ENCODE results near the gene JARID2. TPM values are rescaled to one million over a fixed set of nuclear protein-coding genes. Genes with fewer than 3 reads are reported as not detected.

JARID2 gene
- total and polyA plus RNA-seq, 10 of the 15 experiments (the other 5 are each of a cell fraction or from before 2014, with no cell fraction given) = 4.2 to 21.6 (median 11.7) TPM

GRCh38 chr6:15429141-15430110, 183.6 kb downstream of the JARID2 start (continued):
- no peak for TF ChIP-seq RBBP5 (conservative IDR thresholded peaks at IDR 0.05)
- no peak for TF ChIP-seq GABPA (IDR thresholded peaks at IDR 0.05; ENCODE audit: low read depth)
- TF ChIP-seq MLLT1 (IDR thresholded peaks at IDR 0.05) = no peak
- no peak for TF ChIP-seq CEBPB (IDR thresholded peaks at IDR 0.05; ENCODE audit: borderline replicate concordance in 1 of 2, low read depth in 2 of 2, low read length in 2 of 2)
- TF ChIP-seq MAX (IDR thresholded peaks at IDR 0.05; ENCODE audit: low read depth, low read length) = no peak
- TF ChIP-seq POU2F2 (IDR thresholded peaks at IDR 0.05; ENCODE audit: borderline replicate concordance, low read depth, low read length) = no peak
- TF ChIP-seq MXI1 (IDR thresholded peaks at IDR 0.05; ENCODE audit: low read depth, low read length) = no peak
- TF ChIP-seq SMAD1 (IDR thresholded peaks at IDR 0.05; ENCODE audit: low read depth, partially characterized antibody) = no peak
- no peak for TF ChIP-seq BCL11A (IDR thresholded peaks at IDR 0.05; ENCODE audit: low read depth, low read length)
- TF ChIP-seq NR2C2 (IDR thresholded peaks at IDR 0.05; ENCODE audit: borderline replicate concordance, control insufficient read depth, insufficient read length, low read depth) = no peak
- no peak for TF ChIP-seq MEF2A (IDR thresholded peaks at IDR 0.05; ENCODE audit: insufficient read depth, low read depth, low read length)
- TF ChIP-seq SPI1 (IDR thresholded peaks at IDR 0.05; ENCODE audit: borderline replicate concordance, insufficient read depth, low read depth, low read length) = peak; percentile 57; the same call in 1 of the 2 replicates
- TF ChIP-seq MEF2B (IDR thresholded peaks at IDR 0.05; ENCODE audit: partially characterized antibody, poor library complexity, severe bottlenecking) = no peak
- TF ChIP-seq ZBED1 (IDR thresholded peaks at IDR 0.05; ENCODE audit: borderline replicate concordance) = no peak
- TF ChIP-seq BHLHE40 (IDR thresholded peaks at IDR 0.05; ENCODE audit: borderline replicate concordance in 1 of 2, low read depth in 2 of 2, low read length in 1 of 2) = peak in 1 of 2 experiments; percentile 41; a peak in 1 of 4 replicates
- peak; percentile 58; the same call in 1 of the 2 replicates for TF ChIP-seq RUNX3 (IDR thresholded peaks at IDR 0.05; ENCODE audit: low read length)
- no peak for TF ChIP-seq ASH2L (IDR thresholded peaks at IDR 0.05; ENCODE audit: borderline replicate concordance, low read depth)
- no peak for TF ChIP-seq DPF2 (IDR thresholded peaks at IDR 0.05)
- TF ChIP-seq SKIL (IDR thresholded peaks at IDR 0.05; ENCODE audit: low read depth, poor library complexity, severe bottlenecking) = no peak
- TF ChIP-seq TCF7 (IDR thresholded peaks at IDR 0.05; ENCODE audit: borderline replicate concordance) = no peak
- TF ChIP-seq HDAC6 (IDR thresholded peaks at IDR 0.05; ENCODE audit: unreplicated experiment) = no peak
- no peak for TF ChIP-seq NFYB (IDR thresholded peaks at IDR 0.05; ENCODE audit: insufficient read depth, low read depth, low read length)
- no peak for TF ChIP-seq CBX3 (IDR thresholded peaks at IDR 0.05; ENCODE audit: borderline replicate concordance, low read depth)
- TF ChIP-seq STAT3 (IDR thresholded peaks at IDR 0.05; ENCODE audit: low read depth, low read length) = no peak
- TF ChIP-seq ELK1 (IDR thresholded peaks at IDR 0.05; ENCODE audit: low read depth, low read length) = no peak
- TF ChIP-seq MTA3 (IDR thresholded peaks at IDR 0.05; ENCODE audit: borderline replicate concordance, low read length) = no peak
